Stimulated activated CD8-positive, alpha-beta memory T cell treated with anti-CD3 and anti-CD28 coated beads, Interleukin-2, amount 100 ng/mL, for 48 hours (primary cell): Measurements from ENCODE around the gene RFX4.

Source experiments
- DNase-seq, 2 donors: peaks; one replicate each; pipeline ENCODE4 v3.0.0-alpha.2; 2020; ENCODE audit warnings: low read depth in 2 of 2

RFX4 gene

GRCh38 chr12:106582641-106583230 is at the start of gene RFX4:
TSS of gene RFX4 (plus strand) at chr12:106583004. CDS start at chr12:106583321, 317 bp downstream.
- no peak for DNase-seq

- no peak for DNase-seq
Measured at GRCh38 chr12:106541201-106541600, 41.6 kb upstream of the RFX4 start.

GRCh38 chr12:106551410-106551809 is 31.4 kb upstream of the RFX4 start:
- DNase-seq, result no peak

- no peak for DNase-seq
Measured at GRCh38 chr12:106552228-106552627, 30.6 kb upstream of the RFX4 start.

- no peak for DNase-seq
Measured at GRCh38 chr12:106564678-106565329, 18.0 kb upstream of the RFX4 start.

- DNase-seq, result no peak
Measured at GRCh38 chr12:106566771-106567170, 16.0 kb upstream of the RFX4 start.

- DNase-seq, result no peak
Measured at GRCh38 chr12:106573239-106573638, 9.6 kb upstream of the RFX4 start.

- DNase-seq, result no peak
Measured at GRCh38 chr12:106576848-106577247, 6.0 kb upstream of the RFX4 start.

- no peak for DNase-seq
Measured at GRCh38 chr12:106580671-106581508, 1.9 kb upstream of the RFX4 start.

GRCh38 chr12:106581543-106582248 is 1.1 kb upstream of the RFX4 start:
- no peak for DNase-seq

GRCh38 chr12:106582249-106582591 is 584 bp upstream of the RFX4 start:
- no peak for DNase-seq

- no peak for DNase-seq
Measured at GRCh38 chr12:106583242-106584103, 669 bp downstream of the RFX4 start.

- DNase-seq, result no peak
Measured at GRCh38 chr12:106584104-106585064, 1.6 kb downstream of the RFX4 start.

GRCh38 chr12:106585105-106585520 is 2.3 kb downstream of the RFX4 start:
- no peak for DNase-seq

- no peak for DNase-seq
Measured at GRCh38 chr12:106585521-106586277, 2.9 kb downstream of the RFX4 start.

- no peak for DNase-seq
Measured at GRCh38 chr12:106586278-106586802, 3.5 kb downstream of the RFX4 start.

GRCh38 chr12:106586803-106587684 is 4.2 kb downstream of the RFX4 start:
- no peak for DNase-seq

- no peak for DNase-seq
Measured at GRCh38 chr12:106588771-106589170, 6.0 kb downstream of the RFX4 start.
